Fibroblast of skin of left quadriceps (primary cell): ENCODE measurements around the gene ABHD16B.

Experiments used
- DNase-seq, 2 experiments: peaks; one replicate each; pipeline ENCODE4 v3.0.0-alpha.2; 2013; ENCODE audit warnings: low read depth in 2 of 2

ABHD16B gene

GRCh38 chr20:63895202-63895951 is 34.1 kb downstream of the ABHD16B start:
- no peak for DNase-seq

- no peak for DNase-seq
Observed at GRCh38 chr20:63895952-63896263, 34.6 kb downstream of the ABHD16B start.

- no peak for DNase-seq
Observed at GRCh38 chr20:63896264-63897105, 35.2 kb downstream of the ABHD16B start.

- DNase-seq: no peak
Observed at GRCh38 chr20:63897978-63898561, 36.8 kb downstream of the ABHD16B start.

GRCh38 chr20:63898882-63899558 is 37.7 kb downstream of the ABHD16B start:
- DNase-seq: no peak

GRCh38 chr20:63900413-63900812 is 39.1 kb downstream of the ABHD16B start:
- DNase-seq: no peak

GRCh38 chr20:63903796-63904561 is 42.7 kb downstream of the ABHD16B start:
- DNase-seq: no peak

GRCh38 chr20:63908008-63908682 is 46.8 kb downstream of the ABHD16B start:
- DNase-seq: no peak

GRCh38 chr20:63911176-63911575 is 49.9 kb downstream of the ABHD16B start:
- DNase-seq: no peak
